ENCODE data around the gene MCTP1.

The MCTP1 gene

DNA sequence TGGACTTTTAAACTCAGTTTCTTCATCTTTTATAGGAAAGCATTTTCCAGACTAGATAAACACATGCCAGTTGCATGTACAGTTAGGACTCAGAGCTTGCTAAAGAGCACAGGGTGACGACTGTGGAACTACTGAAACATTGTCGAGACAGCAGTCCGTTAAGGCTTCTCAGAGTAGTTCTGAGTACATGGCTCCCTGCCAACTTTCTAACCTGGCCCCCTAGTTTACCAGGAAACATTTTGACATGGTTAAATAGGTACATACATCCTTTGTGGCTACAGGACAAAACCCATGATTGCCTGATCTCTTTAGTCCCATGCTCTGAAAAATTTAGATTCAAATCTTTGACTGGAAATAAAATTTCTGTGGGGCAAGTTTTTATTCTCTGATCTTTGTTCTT lies 536.7 kb downstream of the MCTP1 start:
- DNase-seq: no peak

DNA sequence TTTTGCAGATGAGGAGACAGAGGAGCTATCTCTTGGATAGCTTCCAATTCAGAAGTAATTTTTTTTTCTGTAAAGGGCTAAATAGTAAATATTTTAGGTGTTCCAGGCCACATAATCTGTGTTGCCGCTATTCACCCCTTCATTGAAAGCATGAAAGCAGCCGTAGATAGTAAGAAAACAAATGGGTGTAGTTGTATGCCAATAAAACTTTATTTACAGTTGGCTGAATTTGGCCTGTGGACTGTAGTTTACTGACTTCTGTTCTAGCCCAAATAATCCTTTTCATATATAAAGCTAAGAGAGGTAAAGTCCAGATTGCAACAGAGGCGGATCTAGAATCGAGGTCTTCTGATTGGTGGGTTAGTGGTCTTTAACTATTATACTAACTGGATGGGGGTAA lies 537.5 kb downstream of the MCTP1 start:
- DNase-seq: no peak

DNA sequence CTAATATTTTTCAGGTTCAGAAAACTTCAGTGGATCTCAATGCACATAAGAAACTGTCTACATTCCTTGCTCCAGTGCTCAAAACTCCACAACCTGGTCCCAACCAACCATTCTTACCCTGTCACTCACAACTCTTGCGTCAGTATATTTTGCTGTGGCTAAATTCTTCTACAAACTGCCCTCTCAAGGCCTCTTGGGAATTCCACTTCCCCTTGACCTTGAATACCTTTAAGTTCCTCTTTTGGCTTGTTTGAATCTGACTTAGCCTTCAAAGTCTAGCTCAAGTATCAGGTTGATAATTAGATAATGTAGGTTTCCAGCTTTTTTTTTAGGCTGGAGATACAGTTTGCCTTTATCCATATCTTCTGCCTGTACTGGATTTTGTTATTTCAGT lies 538.2 kb downstream of the MCTP1 start:
- DNase-seq: no peak

DNA sequence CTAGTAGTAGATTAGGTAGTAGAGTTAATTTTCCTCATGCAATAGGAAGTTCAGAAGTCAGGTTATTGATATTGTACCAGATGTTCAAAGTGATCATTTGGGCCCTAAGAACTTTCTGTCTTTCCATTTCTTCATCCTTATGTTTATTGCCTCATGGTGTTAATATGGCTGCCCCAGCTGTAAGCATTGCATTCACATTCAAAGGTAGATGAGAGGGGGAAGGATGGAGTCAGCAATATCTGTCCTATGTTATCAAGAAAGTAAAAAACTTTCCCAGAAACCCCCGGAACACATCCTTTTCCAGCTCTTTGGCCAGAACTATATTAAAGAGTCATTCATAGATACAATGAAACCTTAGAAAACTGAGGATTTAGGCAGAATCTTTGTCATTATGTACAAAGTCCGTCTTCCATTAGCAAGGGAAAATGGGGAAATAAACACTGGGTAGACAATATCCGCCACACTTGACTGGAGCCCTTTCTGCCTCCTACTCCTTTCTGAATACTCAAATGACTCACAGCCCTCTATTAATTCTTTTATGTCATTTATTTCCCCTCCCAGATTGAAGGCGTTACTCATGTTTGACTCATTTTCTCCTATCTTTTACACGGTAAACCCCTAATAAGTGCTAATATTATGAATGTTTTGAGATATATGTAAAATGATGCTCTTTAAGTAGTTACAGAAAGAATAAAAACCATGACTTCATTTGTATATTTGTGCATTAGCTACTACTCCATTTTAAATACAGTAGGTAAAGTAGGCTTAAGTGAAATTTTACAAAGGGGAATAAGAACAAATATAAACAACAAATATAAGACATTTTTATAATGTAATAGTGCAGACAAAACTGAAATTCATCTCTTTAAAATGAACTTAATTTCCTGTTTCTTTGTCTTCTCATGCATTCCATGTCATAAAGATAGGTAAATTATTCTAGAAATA lies 538.8 kb downstream of the MCTP1 start:
- DNase-seq: no peak

DNA sequence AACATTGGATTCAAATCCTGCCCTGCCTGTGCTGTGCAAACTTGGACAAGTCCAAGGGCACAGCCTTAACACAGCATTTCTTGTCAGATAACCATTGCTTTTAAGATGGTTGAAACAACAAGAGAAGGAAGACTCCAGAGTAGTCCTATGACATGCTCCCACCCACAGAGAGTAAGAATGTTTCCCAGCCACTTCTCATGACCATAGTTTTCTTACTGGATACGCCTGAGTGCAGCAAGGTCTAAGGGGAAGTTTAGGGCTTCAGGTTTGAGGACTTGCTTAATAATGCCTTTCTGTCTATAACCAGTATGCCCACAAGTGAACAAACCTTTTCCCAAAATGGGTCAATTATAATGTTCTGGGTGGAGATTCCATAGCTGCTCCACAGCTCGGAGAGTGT lies 540.0 kb downstream of the MCTP1 start:
- DNase-seq: no peak

DNA sequence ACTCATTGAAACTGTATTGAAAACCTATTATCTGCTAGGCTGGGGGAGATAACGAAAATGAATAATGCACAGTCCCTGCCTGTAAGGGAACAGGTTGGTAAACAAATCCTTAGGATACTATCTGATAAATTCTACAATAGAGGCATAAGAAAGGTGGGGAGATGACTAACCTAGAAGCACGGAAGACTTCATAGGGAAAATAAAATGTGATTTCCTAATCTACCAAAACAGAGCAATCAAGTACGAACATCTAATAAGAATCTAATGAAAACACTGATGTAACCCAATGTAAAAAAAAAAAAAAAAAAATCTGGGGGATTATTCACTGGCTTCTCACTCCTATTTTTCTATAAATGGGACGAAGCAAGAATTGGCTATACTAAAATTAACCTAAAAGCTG lies 542.0 kb downstream of the MCTP1 start:
- DNase-seq: no peak

DNA sequence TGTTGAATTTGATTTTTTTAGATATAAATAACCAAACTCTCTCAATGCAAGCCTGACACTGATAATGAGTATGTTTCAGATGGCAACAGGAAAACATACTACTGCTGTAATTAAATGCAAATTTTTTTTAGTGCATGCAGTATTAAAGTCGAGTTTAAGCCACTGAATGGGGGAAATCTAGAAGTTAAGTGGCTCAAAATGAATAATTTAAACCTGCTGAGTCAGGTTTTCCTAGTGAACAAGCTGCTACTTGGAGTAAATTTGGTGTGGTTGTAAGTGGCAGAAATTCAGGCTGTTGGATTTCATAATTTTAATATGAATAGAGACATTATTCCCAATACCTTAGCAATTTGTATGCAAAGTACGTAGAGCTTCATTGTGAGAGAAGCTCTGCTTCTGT lies 544.6 kb downstream of the MCTP1 start:
- DNase-seq: no peak

DNA sequence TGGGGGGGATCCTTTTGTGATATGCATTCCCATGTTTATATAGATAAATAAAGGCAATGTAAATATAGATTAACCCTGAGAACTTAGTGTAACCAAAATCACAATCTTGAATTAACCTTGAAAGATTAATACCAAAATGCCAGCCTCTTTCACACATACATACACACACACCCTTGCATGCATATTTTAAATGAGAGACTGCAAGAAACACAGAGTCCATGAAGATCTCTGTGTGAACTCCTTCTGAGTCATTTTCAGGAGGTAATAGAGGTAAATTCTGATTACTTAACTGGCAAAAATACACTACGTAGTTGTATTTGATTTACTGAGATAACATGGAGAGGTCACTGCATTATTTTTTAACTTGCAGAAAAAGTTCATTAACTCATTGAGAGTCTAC lies 548.4 kb downstream of the MCTP1 start:
- DNase-seq: no peak

DNA sequence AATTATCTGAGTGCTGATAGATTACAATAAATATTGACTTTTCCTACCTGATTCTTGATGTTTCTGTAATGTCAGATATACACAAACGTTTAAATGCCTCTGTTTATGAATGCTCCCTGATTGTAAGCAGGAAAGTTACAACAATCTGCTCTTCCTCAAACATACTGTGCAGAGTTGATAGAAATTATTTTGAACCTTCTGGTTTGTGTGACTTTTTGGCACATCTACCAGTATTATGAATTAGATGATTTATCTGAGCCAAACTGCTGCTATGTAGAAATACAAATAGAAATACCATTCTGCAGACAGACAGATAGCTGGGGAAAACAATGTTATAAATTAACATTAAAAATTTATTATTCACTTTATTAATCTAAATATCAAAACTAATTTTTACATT lies 553.4 kb downstream of the MCTP1 start:
- no peak for DNase-seq

DNA sequence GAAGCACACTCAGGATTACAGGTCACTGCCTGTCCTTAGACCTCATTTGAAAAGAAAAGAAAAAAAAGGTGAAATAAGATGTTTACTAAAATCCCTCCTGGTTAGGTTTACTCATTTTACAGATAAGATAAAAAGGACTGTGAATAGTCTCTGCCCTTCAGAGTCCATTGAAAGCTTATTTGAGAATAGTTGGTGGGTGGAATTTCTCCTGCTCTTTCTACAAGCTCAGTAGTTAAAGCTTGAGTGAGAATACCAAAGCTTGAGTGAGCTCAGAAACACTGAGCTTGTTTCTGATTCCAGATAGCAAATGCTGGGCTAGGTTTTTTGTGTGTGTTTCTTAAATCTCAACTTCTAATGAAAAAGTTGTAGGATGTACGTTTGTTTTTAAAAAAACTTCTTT lies 559.8 kb downstream of the MCTP1 start:
- DNase-seq: no peak

DNA sequence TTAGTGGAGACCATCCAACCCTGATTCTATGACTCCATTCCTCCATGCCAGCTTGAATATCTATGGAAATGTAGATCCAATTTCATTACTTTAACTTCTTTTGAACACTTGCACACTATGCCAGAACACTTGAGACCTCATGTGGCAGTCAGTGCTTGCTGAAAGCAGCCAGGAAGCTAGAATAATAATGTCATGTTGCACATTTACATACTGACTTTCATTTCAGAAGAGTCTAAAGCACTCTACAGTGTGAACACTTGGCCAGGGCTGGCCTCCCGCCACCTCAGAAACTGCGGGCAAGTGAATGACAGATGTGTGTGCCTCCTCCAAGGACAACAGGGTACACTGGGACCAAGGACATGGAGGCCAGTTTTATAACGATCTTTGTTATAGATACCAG lies 569.1 kb downstream of the MCTP1 start:
- no peak for DNase-seq

DNA sequence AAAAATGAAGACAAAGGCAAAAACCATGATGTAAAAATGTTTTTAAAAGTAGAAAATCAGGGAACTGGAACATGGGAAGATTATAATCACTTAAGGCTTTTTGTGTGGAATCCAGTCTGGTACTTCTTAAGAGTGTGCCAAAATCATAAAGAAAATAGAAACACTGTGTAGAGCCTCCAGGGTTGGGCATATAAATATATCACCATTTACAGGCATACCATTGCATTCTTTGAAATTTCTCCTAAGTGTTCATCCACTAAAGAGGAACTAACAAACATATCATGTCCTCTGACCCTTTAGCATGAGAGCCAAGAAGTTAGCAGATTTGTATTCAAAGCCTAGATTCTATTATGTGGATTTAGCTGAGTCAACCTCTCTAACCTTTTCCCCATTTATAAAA lies 573.1 kb downstream of the MCTP1 start:
- DNase-seq: no peak

DNA sequence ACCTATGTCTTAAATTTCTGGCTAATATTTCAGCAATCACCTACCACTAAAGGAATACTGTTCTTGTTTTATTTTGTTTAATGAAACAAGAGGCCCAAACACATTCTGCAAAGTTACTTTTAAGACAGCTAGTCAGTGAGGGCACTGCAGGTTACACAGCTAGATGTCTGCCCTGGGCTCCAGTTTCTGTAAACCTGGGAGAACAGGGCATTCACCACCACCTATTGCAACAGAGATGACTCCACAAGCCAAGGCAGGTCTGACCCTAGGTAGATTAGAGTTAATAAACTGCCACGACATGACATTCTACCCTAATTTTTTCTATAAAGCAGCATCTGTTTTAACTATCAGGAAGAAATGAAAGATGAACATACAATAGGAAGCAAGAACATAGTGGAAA lies 575.6 kb downstream of the MCTP1 start:
- no peak for DNase-seq

DNA sequence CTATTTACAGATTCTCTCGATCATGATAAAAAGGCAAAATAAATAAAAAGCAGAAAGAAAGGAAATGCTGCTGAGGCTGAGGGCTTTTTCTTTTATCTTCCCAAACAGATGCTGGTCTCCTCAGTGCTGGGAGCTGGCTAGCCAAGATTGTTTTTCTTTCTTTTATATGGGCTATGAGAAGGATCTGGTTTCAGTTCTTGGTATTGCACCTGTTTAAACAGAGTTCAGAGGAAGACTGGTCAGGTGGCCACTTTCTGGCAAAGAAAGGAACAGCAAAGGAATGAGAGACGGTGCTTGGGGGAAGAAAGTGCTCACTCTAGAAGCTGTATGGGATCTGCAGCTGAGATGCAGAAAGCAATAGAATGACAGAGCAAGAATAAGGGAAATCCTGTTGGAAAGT lies 577.5 kb downstream of the MCTP1 start:
- DNase-seq: no peak

DNA sequence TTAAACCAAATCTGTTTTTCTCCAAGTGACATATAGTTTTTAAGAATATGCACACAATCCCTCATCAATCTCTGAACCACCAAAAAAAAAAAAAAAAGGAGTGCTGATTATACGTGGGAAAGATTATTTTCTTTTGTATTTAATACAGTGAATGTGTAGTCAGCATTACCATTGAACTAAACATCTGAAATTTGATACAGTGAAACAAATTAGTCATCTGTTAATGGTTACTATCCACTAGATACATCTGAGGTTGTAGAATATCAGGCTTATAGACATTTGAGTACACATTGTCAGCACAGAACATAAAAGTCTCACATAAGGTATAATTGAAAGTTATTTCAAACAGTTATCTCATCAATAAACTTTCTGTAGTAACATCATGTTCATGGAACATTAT lies 579.5 kb downstream of the MCTP1 start:
- no peak for DNase-seq

DNA sequence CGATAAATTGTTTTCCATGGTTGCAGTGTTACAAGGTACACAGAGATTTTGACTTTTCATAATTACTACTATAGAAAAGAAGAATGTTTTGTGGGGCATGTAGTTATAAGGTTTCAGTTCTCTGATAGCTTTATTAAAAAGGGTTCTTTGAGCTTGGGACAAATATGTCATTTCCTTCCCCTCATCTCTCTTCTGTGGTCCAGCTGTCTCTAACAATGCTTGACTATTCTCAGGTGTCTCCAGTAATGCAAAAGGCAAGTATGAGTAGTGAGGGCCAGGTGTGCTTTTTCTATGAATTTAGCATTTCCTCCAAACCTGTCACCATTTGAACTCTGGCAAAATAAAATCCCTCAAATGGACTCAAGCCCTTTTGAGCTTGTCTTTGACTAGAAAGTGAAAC lies 582.2 kb downstream of the MCTP1 start:
- no peak for DNase-seq

DNA sequence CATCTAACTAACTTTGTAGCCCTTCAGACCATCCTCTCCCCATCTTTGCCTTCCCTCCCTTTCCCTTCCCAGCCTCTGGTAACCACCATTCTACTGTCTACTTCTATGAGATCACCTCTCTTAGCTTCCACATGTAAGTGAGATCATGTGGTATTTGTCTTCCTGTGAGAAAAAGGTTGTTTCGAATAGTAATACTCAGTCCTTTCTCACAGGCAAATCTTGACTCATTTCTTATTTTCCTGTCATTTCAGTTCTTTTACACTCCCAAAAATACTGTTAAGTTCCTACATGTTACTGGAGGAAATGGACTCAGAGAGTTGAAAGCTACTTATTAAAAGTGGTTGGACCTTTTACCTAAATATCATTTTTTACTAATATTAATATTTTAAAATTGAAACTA lies 584.3 kb downstream of the MCTP1 start:
- DNase-seq: no peak

DNA sequence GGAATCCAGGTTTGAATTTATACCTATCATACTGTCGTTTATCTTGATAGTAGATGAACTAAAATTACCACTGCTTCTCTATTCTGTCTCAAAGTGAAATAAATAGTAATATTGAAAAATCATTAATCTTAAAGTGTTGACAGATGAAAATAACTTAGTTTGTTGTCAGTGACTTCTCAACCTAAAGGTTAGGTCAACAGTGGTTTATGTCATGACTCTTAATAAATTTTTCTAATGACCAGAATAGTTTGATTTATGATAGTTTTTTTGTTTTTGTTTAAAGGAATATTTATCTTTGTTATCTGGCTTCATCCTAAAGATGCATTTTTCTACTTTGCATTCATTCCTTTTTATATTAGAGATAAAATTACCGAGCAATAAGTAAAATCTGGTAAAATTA lies 585.3 kb downstream of the MCTP1 start:
- no peak for DNase-seq

DNA sequence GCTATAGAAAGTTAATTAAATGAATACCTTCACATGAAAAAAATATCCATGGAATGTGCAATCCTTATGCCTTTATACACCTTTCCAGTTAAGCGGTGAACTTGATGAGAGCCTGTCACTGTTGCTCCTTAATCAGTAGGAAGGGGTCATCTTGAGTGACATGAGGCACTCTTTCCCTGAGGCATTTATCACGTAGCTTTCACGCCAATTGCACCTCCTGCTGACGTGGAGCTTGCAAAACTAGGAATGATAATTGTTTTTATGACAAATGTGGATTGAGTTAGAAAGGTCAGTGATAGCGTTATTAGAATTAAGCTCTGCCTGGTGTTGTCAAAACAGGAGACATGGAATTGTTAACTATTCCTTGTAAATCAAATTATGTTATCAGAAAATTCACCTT lies 586.7 kb downstream of the MCTP1 start:
- no peak for DNase-seq

DNA sequence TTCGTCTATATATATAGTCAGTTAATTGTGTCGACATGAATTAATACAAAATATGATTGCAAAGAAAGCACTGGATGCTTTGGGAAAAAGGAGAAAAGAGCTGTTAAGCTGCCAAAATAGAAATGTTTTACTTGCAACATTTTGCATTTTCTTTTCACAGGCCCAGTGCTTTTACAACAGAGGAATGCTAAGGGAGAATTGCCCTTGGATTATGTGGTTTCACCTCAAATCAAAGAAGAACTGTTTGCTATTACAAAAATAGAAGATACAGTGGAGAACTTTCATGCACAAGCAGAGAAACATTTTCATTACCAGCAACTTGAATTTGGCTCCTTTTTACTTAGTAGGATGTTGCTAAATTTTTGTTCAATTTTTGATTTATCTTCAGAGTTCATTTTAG lies 590.2 kb downstream of the MCTP1 start:
- no peak for DNase-seq

DNA sequence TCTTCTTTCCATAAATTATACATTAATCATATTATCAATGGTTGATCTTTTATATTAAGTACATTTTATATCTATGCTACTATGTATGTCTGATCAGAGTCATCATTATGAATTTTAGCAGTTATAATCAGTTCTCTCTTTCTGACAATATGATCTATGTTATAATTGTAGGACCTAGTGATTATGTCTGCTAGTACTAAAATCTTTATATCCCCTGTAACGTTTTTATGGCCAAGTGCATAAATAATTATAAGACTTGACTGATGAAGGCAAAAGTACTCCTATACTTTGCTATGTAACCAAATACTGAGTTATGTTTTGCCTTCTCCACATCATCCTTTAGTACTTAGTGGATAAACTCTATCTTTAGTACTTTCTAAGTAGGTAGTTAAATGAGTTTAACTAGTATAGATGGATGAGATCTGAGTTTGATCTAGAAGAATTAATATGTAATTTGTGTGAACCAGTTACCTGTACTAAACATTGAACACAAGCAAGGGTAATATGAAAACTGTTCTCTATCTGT lies 591.0 kb downstream of the MCTP1 start:
- DNase-seq: no peak

DNA sequence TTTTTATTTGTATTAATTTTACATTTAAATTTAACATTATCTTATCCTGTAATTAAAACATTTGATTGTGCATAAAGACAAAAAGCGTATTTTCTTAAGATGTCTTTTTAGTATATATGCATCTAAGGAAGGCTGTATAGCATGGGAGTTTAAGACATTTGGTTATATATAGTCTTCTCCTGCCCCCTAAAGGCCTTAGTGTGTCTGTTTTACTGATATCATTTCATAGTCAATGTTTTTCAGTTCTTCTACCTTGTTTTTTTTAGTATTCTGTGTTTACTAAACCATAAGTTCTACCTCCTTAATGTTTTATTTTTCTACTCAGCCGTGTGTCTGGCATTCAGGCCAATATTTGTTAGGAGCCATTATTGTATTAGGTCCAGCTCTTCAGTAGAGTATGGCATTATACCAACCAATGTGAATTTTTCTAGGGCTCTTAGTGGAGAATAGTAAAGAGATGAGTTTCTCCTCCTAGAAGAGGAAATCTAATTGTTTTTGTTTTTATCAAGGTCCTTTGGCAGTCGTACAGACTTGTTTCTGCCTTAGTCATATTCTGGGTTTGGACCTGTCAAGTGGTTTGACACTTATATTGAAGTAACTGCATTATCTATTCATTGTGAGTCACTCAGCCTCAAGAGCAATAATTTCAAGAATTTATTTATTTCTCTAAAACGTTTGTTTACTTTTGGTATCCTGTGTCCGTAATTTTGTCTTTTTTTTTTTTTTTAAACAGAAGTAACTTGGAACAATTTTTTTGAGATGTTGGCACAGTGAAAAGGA lies 591.7 kb downstream of the MCTP1 start:
- no peak for DNase-seq

DNA sequence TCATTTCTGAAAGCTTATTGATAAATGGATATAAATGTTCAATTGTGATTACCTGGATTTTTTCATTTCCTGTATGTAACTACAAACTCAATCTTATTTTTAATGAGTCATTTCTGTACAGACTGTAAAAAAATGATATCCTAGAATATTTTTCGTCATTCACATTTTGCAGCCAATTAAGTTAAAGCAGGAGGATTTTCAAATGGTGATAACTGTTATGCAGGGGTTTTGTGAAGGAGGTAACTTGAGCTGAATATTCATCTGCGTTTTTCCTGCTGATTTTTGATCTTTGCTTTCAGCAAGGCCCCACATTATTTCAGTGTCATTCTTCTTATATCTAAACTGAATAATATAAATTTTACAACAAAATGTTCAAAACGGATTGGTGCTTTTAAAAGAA lies 592.3 kb downstream of the MCTP1 start:
- no peak for DNase-seq

DNA sequence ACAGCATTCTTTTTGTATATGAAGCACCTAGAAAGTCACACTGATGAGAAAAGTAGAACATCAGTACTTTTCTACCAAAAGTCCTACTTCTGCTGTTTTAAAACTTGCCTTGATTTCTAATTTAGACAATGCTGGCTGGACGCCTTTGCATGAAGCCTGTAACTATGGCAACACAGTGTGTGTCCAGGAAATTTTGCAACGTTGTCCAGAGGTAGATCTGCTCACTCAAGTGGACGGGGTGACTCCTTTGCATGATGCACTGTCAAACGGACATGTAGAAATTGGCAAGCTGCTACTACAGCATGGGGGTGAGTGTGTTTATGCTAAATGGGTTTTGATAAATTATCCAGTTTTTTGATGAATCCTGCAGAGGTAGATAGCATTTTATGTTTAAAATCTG lies 592.9 kb downstream of the MCTP1 start:
- no peak for DNase-seq

Data from NCI-H187 (cell line).